Measurements from ENCODE around the gene TST.
A peak's percentile ranks its signal among the peaks of the same experiment; 100 is the strongest.
"Not testable (repeated sequence)": the region's sequence is repeated elsewhere in the genome, so short reads cannot be mapped to it uniquely, and the experiment has no call there.

Gene TST

GRCh38 chr22:37015587-37015878, 3.7 kb downstream of the TST start:
- FAIRE-seq = no peak
- no peak for DNase-seq (ENCODE audit: low spot score)

GRCh38 chr22:37014835-37015586, 4.2 kb downstream of the TST start:
- FAIRE-seq = no peak
- no peak for DNase-seq (ENCODE audit: low spot score)

- DNase-seq (ENCODE audit: low spot score) = no peak
- no peak for FAIRE-seq
These were observed 4.8 kb downstream of the TST start for GRCh38 chr22:37014415-37014806.

GRCh38 chr22:37012956-37013355, 6.3 kb downstream of the TST start:
- no peak for FAIRE-seq
- DNase-seq (ENCODE audit: low spot score) = no peak

- no peak for DNase-seq (ENCODE audit: low spot score)
- FAIRE-seq = peak; percentile 37
These were observed 6.9 kb downstream of the TST start for GRCh38 chr22:37012262-37012904.

GRCh38 chr22:37011472-37011871, 7.8 kb downstream of the TST start:
- no peak for FAIRE-seq
- DNase-seq (ENCODE audit: low spot score) = no peak

- FAIRE-seq = no peak
These were observed 8.3 kb downstream of the TST start for GRCh38 chr22:37010976-37011375.

GRCh38 chr22:37010174-37010573, 9.1 kb downstream of the TST start:
- DNase-seq (ENCODE audit: low spot score) = no peak
- no peak for FAIRE-seq

More at GRCh38 chr22:37010976-37011375, 8.3 kb downstream of the TST start:
- DNase-seq (ENCODE audit: low spot score) = no peak

GRCh38 chr22:37009490-37009889, 9.8 kb downstream of the TST start:
- FAIRE-seq = no peak

GRCh38 chr22:37008365-37008764, 10.9 kb downstream of the TST start:
- FAIRE-seq (no peak), DNase-seq (ENCODE audit: low spot score) (no peak)

More at GRCh38 chr22:37009490-37009889, 9.8 kb downstream of the TST start:
- DNase-seq (ENCODE audit: low spot score) = no peak

- no peak for DNase-seq (ENCODE audit: low spot score)
These were observed 11.6 kb downstream of the TST start for GRCh38 chr22:37007651-37008050.

GRCh38 chr22:37002633-37003032, 16.6 kb downstream of the TST start:
- DNase-seq (ENCODE audit: low spot score) = no peak
- FAIRE-seq = no peak

More at GRCh38 chr22:37007651-37008050, 11.6 kb downstream of the TST start:
- FAIRE-seq = no peak

- DNase-seq (ENCODE audit: low spot score) (no peak), FAIRE-seq (no peak)
These were observed 17.4 kb downstream of the TST start for GRCh38 chr22:37001826-37002225.

GRCh38 chr22:37000676-37001534, 18.3 kb downstream of the TST start:
- DNase-seq (ENCODE audit: low spot score) (no peak), FAIRE-seq (peak; percentile 37)

GRCh38 chr22:36999463-36999862, 19.8 kb downstream of the TST start:
- DNase-seq (ENCODE audit: low spot score) (peak; percentile 82), FAIRE-seq (no peak)

- DNase-seq (ENCODE audit: low spot score) (peak; percentile 61), FAIRE-seq (no peak)
These were observed 20.5 kb downstream of the TST start for GRCh38 chr22:36998620-36999351.

- no peak for DNase-seq (ENCODE audit: low spot score)
- peak; percentile 66 for FAIRE-seq
These were observed 21.5 kb downstream of the TST start for GRCh38 chr22:36997746-36998145.

- FAIRE-seq (no peak), DNase-seq (ENCODE audit: low spot score) (no peak)
These were observed 28.0 kb downstream of the TST start for GRCh38 chr22:36991206-36991605.

- FAIRE-seq (no peak), DNase-seq (ENCODE audit: low spot score) (no peak)
These were observed 28.8 kb downstream of the TST start for GRCh38 chr22:36990457-36990856.

- DNase-seq (ENCODE audit: low spot score) = not testable (repeated sequence)
These were observed 30.2 kb downstream of the TST start for GRCh38 chr22:36989012-36989411.

GRCh38 chr22:36988075-36988832, 31.0 kb downstream of the TST start:
- DNase-seq (ENCODE audit: low spot score) = no peak
- peak; percentile 74 for FAIRE-seq

More at GRCh38 chr22:36989012-36989411, 30.2 kb downstream of the TST start:
- FAIRE-seq = not testable (repeated sequence)

Data from urothelium cell line (cell line).